Mammary epithelial cell (primary cell): ENCODE results near the gene CACHD1.

ENCODE experiments used
- CTCF ChIP-seq, 2 donors: IDR thresholded peaks in 1 of 2; conservative IDR thresholded peaks in 1 of 2; 2 replicates each; pipeline ENCODE4 v1.5.1; 2011 to 2012; ENCODE audit warnings: inconsistent platforms in 2 of 2, low read length in 2 of 2, mild to moderate bottlenecking in 2 of 2, control low read depth in 1 of 2, low read depth in 1 of 2; ENCODE audit not compliant: insufficient read depth in 1 of 2; ENCODE audit errors: extremely low read depth in 1 of 2
- EZH2 ChIP-seq: IDR thresholded peaks from 2 replicates; pipeline ENCODE4 v1.6.1; 2012; ENCODE audit warnings: low read length, inconsistent platforms, borderline replicate concordance

- TF ChIP-seq CTCF (conservative IDR thresholded peaks at IDR 0.05 in 1 of 2, IDR thresholded peaks at IDR 0.05 in 1 of 2; ENCODE audit: extremely low read depth in 1 of 2, insufficient read depth in 1 of 2, low read depth in 1 of 2, low read length in 2 of 2) (no peak), EZH2 (no peak)
These were observed 189.7 kb downstream of the CACHD1 start for GRCh38 chr1:64659478-64660138.
